ENCODE measurements around the gene MBL2. TPM values are rescaled to one million over a fixed set of nuclear protein-coding genes. Genes with fewer than 3 reads are reported as not detected.

MBL2 gene
- polyA plus RNA-seq, 1 donor: not detected

GRCh38 chr10:52771534-52772445, 794 bp downstream of the MBL2 start:
- no peak for DNase-seq (ENCODE audit: low read depth)

DNA sequence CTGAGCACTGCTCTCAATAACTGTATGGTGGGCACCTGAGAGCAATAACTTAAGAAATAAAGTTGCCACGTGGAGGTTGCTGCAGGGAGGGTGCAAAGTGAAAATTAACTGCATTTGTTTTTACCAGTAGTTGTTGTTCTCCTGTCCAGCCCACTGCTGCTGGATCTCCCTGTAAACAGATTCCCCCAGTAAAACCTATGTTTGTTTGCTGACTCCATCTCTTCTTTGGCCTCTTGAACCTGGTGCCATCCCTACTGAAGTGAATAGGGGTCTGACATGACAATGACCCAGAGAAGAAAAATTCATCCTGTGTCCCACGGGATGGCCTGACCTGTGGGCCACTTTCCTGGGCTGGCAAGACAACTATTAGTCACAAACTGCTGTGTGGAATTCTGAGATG, 1.7 kb downstream of the MBL2 start:
- no peak for DNase-seq (ENCODE audit: low read depth)

DNA sequence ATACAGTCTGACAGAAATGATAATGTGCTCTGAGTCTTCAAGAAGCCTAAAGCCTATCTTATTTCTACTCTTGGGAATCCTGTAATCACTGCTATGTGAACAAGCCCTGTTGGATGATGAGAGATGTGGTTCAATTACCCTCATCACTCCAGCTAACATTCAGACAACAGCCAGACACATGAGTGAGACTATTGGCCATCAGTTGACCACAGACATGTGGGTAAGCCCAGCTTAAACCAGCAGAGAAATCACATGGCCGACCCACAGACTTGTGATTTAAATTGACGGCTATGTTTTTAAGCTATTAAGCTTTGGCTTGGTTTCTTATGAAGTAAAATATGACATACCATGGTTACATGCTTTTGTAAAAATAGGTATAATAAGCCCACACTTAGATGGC, 2.6 kb downstream of the MBL2 start:
- DNase-seq (ENCODE audit: low read depth): no peak

DNA sequence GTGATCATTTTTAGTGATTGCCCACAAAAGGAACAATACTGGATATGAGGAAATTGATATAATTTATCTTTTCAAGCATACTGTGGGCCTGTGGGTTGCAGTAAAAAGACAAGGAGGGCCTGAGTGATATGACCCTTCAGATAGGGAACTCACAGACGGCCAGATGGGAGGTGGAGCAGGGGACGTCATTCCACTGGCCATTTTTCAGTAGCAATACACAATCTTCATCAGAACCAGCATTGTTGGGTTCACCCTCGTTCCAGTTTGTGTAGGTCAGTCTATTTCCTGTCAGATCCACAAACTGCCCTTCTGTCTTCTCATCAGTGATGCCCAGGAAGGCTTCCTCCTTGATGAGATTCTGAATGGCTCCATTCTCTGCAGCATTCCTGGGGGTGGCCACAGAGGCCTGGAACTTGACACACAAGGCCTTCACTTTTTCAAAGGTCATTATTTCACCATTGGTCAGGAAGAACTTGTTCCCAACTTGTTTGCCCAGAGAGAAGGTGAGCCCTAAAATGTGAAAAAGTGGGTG, 4.5 kb downstream of the MBL2 start:
- no peak for DNase-seq (ENCODE audit: low read depth)

GRCh38 chr10:52762088-52762487, 10.5 kb downstream of the MBL2 start:
- DNase-seq (ENCODE audit: low read depth): no peak

DNA sequence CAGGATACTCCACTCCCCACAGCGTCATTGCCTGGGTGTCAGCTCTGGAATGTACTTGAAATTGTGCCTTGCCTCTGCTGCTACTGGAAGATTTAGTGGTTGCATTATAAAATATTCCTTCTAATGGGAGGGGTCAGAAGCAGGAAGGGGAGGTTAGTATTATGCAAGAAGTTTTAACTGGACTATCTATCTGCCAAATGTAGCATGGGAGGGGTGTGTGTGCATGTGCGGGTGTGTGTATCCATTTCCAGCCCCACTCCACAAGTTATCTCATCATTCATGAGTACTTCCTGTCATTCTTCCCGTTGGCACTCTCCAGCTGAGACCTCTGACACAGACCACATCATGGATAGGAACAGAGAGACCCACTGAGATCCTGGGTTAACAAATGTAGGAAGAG, 13.4 kb downstream of the MBL2 start:
- no peak for DNase-seq (ENCODE audit: low read depth)

DNA sequence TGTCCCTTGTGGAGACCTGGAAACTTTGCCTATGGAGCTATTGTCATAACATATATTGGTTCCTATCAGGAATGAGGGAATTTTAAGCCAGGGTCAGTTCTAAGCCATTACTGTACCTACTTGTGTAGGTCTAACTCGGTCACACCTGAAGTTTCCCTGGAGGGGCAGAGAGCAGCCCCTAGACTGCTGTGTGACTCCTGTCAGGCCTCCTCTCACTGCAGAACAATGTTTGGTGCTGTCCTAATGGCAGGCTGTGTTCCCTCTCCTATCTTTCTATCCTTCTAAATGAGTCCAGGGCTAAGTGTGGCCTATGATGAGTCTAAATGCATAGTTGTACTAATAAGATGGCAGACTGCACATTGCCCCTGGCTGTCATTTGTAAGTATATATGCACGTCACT, 14.2 kb downstream of the MBL2 start:
- no peak for DNase-seq (ENCODE audit: low read depth)

DNA sequence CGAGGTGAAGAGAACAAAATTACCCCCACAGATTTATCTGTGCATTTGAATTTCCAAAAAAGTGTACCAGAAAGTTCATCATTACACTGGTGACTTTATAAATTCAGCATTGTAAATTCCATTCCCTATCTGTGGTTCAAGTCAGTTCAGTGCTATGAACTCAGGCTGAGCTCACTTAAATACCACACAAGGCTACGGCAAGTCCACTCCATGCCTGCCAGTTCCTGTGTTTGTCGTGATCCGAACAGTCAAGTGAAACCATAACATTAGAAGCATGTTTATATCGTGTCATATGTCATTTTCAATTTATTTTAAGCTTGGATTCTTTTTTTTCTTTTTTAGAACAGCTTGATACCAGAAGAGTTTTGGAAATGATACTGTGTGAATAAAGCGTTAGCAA, 14.8 kb downstream of the MBL2 start:
- no peak for DNase-seq (ENCODE audit: low read depth)

GRCh38 chr10:52756966-52757365, 15.6 kb downstream of the MBL2 start:
- no peak for DNase-seq (ENCODE audit: low read depth)

- DNase-seq (ENCODE audit: low read depth): no peak
Measured at GRCh38 chr10:52756295-52756694, 16.3 kb downstream of the MBL2 start.

DNA sequence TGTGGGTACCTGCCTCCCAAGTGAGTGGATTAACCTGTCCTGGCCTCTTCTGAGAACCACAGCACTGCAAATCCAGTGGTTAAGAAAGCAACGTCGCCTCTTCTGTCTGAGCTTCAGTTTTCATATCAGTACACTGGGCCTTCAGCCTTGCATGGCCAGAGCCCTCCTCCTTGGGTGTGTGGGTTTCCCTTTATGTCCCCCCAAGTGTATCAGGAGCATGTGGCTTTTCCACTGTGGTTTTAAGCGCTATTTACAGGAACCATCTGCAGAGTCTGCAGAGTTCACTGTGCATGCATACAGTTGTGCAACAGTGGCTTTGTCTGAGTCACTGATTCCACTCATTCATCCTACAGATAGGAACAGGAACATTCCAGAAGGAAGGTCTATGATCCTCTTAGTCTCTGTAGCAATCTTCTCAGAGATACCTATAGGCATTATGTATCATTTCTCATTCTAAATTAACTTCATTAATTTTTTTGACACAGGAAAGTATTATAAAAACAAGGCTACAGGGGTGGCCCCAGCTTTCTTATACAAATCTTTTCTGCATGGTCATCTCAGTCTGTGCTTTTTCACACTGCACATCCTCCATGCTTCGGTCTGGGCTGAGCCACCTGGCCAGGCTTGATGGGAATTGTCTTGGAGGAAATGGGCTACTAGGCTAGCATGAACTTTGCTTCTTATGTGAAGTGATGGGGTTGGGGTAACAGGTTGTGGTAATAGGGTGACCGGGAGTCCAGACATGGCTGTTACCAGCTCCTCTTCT, 17.1 kb downstream of the MBL2 start:
- DNase-seq (ENCODE audit: low read depth): no peak

- no peak for DNase-seq (ENCODE audit: low read depth)
Measured at GRCh38 chr10:52752801-52753445, 19.7 kb downstream of the MBL2 start.

GRCh38 chr10:52752261-52752660, 20.3 kb downstream of the MBL2 start:
- DNase-seq (ENCODE audit: low read depth): no peak

DNA sequence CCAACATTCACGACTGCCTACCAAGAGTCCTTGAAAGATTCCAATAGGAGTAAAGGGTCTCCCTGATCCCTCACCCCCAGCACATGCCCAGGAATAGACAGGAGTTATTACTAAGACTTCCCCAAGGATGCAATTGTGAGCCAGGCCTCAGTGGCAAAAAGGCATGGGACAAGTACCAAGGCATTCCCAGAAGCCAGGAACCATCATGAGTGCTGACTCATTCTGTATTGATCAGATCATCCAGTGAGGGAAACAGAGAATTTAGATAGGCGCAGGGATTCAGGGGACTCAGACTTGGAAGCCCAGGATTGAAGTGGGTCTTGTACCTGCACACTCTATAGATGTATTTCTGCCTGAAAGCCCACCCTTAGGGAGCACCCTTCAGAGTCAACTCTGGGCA, 21.2 kb downstream of the MBL2 start:
- no peak for DNase-seq (ENCODE audit: low read depth)

DNA sequence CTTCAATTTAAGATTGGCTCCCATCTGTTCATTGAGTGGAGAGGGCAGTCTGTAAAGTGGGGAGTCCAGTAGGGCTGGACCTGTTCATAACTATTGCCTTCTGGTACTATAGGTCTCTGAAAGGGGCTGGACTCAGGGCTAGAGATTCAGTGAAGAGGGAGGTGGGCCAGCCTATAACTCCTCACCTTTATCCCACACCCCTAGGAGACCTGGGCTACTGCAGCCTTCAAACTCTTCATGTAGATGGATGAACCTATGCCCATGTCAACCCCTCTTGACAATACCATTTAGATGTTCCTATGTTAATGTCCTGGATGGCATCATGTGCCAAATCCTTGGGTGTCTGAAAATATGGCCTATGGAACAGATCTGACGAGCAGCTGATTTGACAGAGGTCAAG, 22.0 kb downstream of the MBL2 start:
- no peak for DNase-seq (ENCODE audit: low read depth)

DNA sequence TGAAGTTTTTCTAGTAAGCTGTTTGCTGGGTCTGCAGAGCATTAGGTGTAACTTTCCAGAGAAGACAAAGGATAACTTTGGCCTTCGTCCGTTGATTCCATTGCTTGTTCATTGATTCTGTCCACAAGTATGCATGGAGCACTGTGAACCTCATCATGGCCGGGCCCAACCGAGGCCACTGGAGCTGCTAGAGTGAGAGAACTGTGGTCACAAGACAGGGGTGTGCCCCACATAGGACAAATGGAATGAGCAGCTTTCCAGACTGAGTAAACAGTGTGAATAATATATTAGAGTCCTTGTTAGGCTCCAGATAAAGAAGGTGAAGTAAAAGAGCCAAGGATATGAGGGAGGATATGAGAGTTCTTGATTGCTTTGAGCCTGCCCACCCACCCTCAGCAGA, 24.9 kb downstream of the MBL2 start:
- DNase-seq (ENCODE audit: low read depth): no peak

DNA sequence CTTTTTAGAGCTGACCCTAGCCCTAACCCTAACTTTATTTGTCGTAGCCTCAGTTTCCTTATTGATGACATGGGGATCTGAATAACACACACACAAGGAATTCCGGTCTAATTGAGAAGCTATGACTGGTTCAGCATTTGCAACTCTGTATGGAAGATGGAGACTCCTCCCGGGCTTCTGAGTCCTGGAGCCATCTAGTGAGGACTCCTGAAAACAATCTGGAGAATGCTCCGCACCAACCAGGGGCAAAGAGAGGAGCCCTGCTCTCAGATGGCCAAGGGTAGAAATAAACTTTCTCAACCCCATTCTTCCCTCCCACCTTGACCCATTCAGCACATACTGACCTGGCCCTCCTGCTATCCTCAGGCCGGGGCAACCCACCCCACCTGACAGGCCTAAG, 26.4 kb downstream of the MBL2 start:
- DNase-seq (ENCODE audit: low read depth): no peak

DNA sequence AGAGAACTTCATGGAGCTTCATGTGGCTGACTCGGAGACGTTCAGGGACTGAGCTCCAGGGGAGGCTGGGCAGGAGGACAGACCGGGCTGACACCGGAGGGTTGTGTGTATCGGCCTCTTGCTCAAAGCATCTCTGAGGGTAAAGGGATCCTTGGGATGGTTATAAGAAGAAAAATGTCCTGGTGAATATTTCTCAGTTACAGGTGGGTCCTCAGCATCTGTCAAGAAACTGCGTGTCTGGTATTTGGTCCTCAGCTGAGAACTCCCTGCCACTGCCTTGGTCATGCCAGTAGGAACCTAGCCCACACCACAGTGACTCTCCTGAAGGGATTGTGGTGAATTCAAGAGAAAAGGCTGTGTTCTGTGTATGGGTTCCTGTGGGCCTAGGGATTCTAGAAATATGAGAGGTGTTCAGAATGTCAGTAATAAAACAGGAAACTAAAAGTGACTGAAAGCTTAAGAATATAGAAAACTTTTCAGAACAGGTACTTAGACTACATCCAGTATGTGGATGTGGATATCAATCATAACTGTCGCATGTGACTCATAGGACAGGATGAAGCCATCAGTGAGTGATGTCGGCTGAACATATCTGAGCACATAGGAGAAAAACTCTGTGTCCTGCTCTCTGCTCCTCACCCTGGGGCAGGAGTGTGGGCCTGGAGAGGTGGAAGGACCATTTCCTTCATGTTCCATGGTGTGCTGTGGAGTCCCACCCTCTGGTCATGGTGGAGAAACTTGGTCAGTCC, 28.4 kb downstream of the MBL2 start:
- no peak for DNase-seq (ENCODE audit: low read depth)

DNA sequence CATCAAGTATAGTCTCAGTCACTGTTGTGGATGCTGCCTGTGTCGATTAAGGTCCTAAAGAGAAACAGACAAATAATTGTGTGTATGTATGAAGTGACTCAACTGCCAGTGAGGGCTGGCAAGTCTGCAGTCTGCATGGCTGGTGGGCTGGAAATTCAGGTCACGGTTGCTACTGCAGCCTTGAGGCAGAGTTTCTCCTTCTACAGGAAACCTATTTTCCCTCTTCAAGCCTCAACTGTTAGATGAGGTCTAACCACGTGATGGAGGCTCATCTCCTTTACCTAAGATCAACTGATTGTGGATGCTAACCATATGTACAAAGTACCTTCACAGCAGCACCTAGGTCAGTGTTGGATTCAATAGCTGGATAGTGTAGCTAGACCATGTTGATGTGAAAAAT, 29.9 kb downstream of the MBL2 start:
- DNase-seq (ENCODE audit: low read depth): no peak

DNA sequence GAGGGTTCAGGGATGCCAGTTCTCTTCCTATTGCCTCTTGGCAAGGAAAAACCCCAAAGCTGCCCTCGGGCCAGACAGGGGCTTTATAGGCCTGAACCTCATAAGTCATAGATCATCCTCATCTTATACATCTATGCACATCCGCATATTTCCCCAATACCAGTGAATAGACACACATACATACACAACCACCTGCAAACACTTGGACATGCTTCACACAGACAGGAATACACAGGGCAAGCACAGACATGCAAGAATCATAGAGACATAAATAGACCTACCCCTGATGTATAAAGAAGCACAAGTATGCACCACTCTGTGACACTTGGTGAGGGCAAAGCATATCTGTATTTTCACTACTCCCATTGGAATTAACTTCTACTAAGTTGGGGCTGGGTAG, 30.7 kb downstream of the MBL2 start:
- DNase-seq (ENCODE audit: low read depth): no peak

- no peak for DNase-seq (ENCODE audit: low read depth)
Measured at GRCh38 chr10:52740913-52741675, 31.5 kb downstream of the MBL2 start.

Measured in forelimb muscle (tissue), 1 donor.